Nephron (organoid): ENCODE results near the gene TSPAN3.

ENCODE experiments used
- H3K27ac Mint-ChIP-seq, 3 experiments: 2 replicates each; pipeline ENCODE4 v1.8.0; 2020; ENCODE audit warnings: mixed read lengths in 3 of 3, mild to moderate bottlenecking in 2 of 3, moderate library complexity in 1 of 3
- H3K27me3 Mint-ChIP-seq: 2 replicates; pipeline ENCODE4 v1.8.0; 2021; ENCODE audit warnings: low read depth, mild to moderate bottlenecking, moderate library complexity, mixed read lengths
- H3K36me3 Mint-ChIP-seq: 2 replicates; pipeline ENCODE4 v1.8.0; 2020; ENCODE audit warnings: low read depth, mixed read lengths
- H3K4me1 Mint-ChIP-seq: 2 replicates; pipeline ENCODE4 v1.8.0; 2020; ENCODE audit warnings: mixed read lengths
- H3K4me3 Mint-ChIP-seq, 3 experiments: 2 replicates each; pipeline ENCODE4 v1.8.0; 2020; ENCODE audit warnings: mild to moderate bottlenecking in 3 of 3, mixed read lengths in 3 of 3, moderate library complexity in 2 of 3
- H3K9me3 Mint-ChIP-seq: 2 replicates; pipeline ENCODE4 v1.8.0; 2020; ENCODE audit warnings: mixed read lengths
- CTCF ChIP-seq, 3 experiments: fragments of 200-600 bp; sonication (generic); IDR thresholded peaks; one replicate each; pipeline ENCODE4 v1.5.0; 2021; ENCODE audit warnings: antibody characterized with exemption in 3 of 3; ENCODE audit not compliant: unreplicated experiment in 3 of 3

TSPAN3 gene

GRCh38 chr15:77083381-77084160 is 12.7 kb upstream of the TSPAN3 start:
- Mint-ChIP-seq H3K36me3 (no peaks in the 10 kb centered on the region), H3K4me1 (peaks cover 12% of the 10 kb centered on the region), H3K27ac (peak overlapping the region; percentile 5 to 40 (median 21)), H3K4me3 (peak overlapping the region; percentile 72 to 81 (median 76)), H3K9me3 (no peaks in the 10 kb centered on the region), H3K27me3 (peaks cover 4% of the 10 kb centered on the region)
- TF ChIP-seq CTCF (IDR thresholded peaks at IDR 0.05; ENCODE audit: unreplicated experiment in 3 of 3) = no peak

- Mint-ChIP-seq H3K4me3 (peak overlapping the region in 2 of 3 experiments; percentile 14 to 18), H3K4me1 (peaks cover 12% of the 10 kb centered on the region), H3K9me3 (no peaks in the 10 kb centered on the region), H3K36me3 (no peaks in the 10 kb centered on the region), H3K27me3 (peaks cover 4% of the 10 kb centered on the region), H3K27ac (peak overlapping the region in 2 of 3 experiments; percentile 28 to 67)
- TF ChIP-seq CTCF (IDR thresholded peaks at IDR 0.05; ENCODE audit: unreplicated experiment in 3 of 3) = no peak
Observed at GRCh38 chr15:77081971-77082370, 11.1 kb upstream of the TSPAN3 start.

GRCh38 chr15:77076323-77076915 is 5.5 kb upstream of the TSPAN3 start:
- no peak overlapping the region for H3K27ac Mint-ChIP-seq
- H3K36me3 Mint-ChIP-seq = no peaks in the 10 kb centered on the region
- no peak for TF ChIP-seq CTCF (IDR thresholded peaks at IDR 0.05; ENCODE audit: unreplicated experiment in 3 of 3)
- peaks cover under 1% of the 10 kb centered on the region for H3K4me1 Mint-ChIP-seq
- no peak overlapping the region for H3K4me3 Mint-ChIP-seq
- peaks cover 13% of the 10 kb centered on the region for H3K27me3 Mint-ChIP-seq
- H3K9me3 Mint-ChIP-seq = no peaks in the 10 kb centered on the region

GRCh38 chr15:77075528-77075927 is 4.6 kb upstream of the TSPAN3 start:
- Mint-ChIP-seq H3K9me3 (no peaks in the 10 kb centered on the region), H3K27me3 (peaks cover 13% of the 10 kb centered on the region), H3K4me3 (no peak overlapping the region), H3K36me3 (no peaks in the 10 kb centered on the region), H3K4me1 (no peaks in the 10 kb centered on the region), H3K27ac (no peak overlapping the region)
- no peak for TF ChIP-seq CTCF (IDR thresholded peaks at IDR 0.05; ENCODE audit: unreplicated experiment in 3 of 3)

- peaks cover 5% of the 10 kb centered on the region for H3K4me1 Mint-ChIP-seq
- peak overlapping the region in 1 of 3 experiments; percentile 15 for H3K4me3 Mint-ChIP-seq
- no peaks in the 10 kb centered on the region for H3K36me3 Mint-ChIP-seq
- no peaks in the 10 kb centered on the region for H3K9me3 Mint-ChIP-seq
- peaks cover 13% of the 10 kb centered on the region for H3K27me3 Mint-ChIP-seq
- H3K27ac Mint-ChIP-seq = no peak overlapping the region
- TF ChIP-seq CTCF (IDR thresholded peaks at IDR 0.05; ENCODE audit: unreplicated experiment in 3 of 3) = no peak
Observed at GRCh38 chr15:77074350-77074749, 3.4 kb upstream of the TSPAN3 start.
